Mesendoderm (in vitro differentiated cells): Measurements from ENCODE around the gene SLC2A14.
"Not testable (repeated sequence)": the region's sequence is repeated elsewhere in the genome, so short reads cannot be mapped to it uniquely, and the experiment has no call there.

ENCODE experiments used
- DNase-seq: peaks from one replicate; pipeline ENCODE4 v3.0.0; 2013
- H2AK5ac ChIP-seq: 2 replicates; pipeline ENCODE4 v1.6.1; 2013; ENCODE audit warnings: low read length, inconsistent platforms
- H2BK120ac ChIP-seq: 2 replicates; pipeline ENCODE4 v1.6.1; 2013; ENCODE audit warnings: low read depth, mild to moderate bottlenecking, low read length, moderate library complexity, mixed read lengths
- H2BK15ac ChIP-seq: replicated peaks from 2 replicates; pipeline ENCODE4 v1.6.1; 2013; ENCODE audit warnings: low read depth, mild to moderate bottlenecking, moderate library complexity
- H2BK5ac ChIP-seq: 2 replicates; pipeline ENCODE4 v1.6.1; 2013; ENCODE audit warnings: low read length, inconsistent platforms
- H3K18ac ChIP-seq: 2 replicates; pipeline ENCODE4 v1.6.1; 2013; ENCODE audit warnings: mild to moderate bottlenecking, low read length, mixed read lengths
- H3K23ac ChIP-seq: one replicate; pipeline ENCODE4 v1.6.1; 2013; ENCODE audit warnings: low read length
- H3K27ac ChIP-seq: 2 replicates; pipeline ENCODE4 v1.5.1; 2013; ENCODE audit warnings: low read depth, mild to moderate bottlenecking, inconsistent platforms, low read length, moderate library complexity
- H3K27me3 ChIP-seq: 2 replicates; pipeline ENCODE4 v1.6.1; 2013; ENCODE audit warnings: low read length, control low read depth, mild to moderate bottlenecking, inconsistent platforms; ENCODE audit not compliant: insufficient read depth, poor library complexity
- H3K36me3 ChIP-seq: 2 replicates; pipeline ENCODE4 v1.6.1; 2013; ENCODE audit warnings: low read length, inconsistent platforms; ENCODE audit not compliant: control insufficient read depth, insufficient read depth
- H3K4ac ChIP-seq: one replicate; pipeline ENCODE4 v1.6.1; 2013; ENCODE audit warnings: low read depth, mild to moderate bottlenecking, low read length, moderate library complexity
- H3K4me1 ChIP-seq: 2 replicates; pipeline ENCODE4 v1.6.1; 2013; ENCODE audit warnings: low read depth, low read length, inconsistent platforms; ENCODE audit not compliant: control insufficient read depth
- H3K4me2 ChIP-seq: 2 replicates; pipeline ENCODE4 v1.6.1; 2013; ENCODE audit warnings: low read length
- H3K4me3 ChIP-seq: 2 replicates; pipeline ENCODE4 v1.5.1; 2013; ENCODE audit warnings: mild to moderate bottlenecking, low read length
- H3K56ac ChIP-seq: one replicate; pipeline ENCODE4 v1.6.1; 2013; ENCODE audit warnings: low read length
- H3K79me1 ChIP-seq: 2 replicates; pipeline ENCODE4 v1.6.1; 2013; ENCODE audit warnings: low read length, inconsistent platforms
- H3K79me2 ChIP-seq: 2 replicates; pipeline ENCODE4 v1.6.1; 2013; ENCODE audit warnings: mild to moderate bottlenecking, low read length; ENCODE audit not compliant: control insufficient read depth, insufficient read depth
- H3K9ac ChIP-seq: 2 replicates; pipeline ENCODE4 v1.6.1; 2013; ENCODE audit warnings: low read length, inconsistent platforms
- H4K5ac ChIP-seq: one replicate; pipeline ENCODE4 v1.6.1; 2013; ENCODE audit warnings: low read length
- H4K8ac ChIP-seq: one replicate; pipeline ENCODE4 v1.6.1; 2013; ENCODE audit warnings: low read depth, mild to moderate bottlenecking, control low read depth, low read length, moderate library complexity
- WGBS: extraction: QIAGEN DNeasy Blood & Tissue Kit; methylation state at CpG from one replicate; pipeline ENCODE4 v1.1.7; 2013; ENCODE audit warnings: low lambda C conversion rate, missing lambda C conversion rate; ENCODE audit not compliant: insufficient coverage; ENCODE audit errors: extremely low coverage; 5-methylcytosine and 5-hydroxymethylcytosine counted together

The SLC2A14 gene

DNA sequence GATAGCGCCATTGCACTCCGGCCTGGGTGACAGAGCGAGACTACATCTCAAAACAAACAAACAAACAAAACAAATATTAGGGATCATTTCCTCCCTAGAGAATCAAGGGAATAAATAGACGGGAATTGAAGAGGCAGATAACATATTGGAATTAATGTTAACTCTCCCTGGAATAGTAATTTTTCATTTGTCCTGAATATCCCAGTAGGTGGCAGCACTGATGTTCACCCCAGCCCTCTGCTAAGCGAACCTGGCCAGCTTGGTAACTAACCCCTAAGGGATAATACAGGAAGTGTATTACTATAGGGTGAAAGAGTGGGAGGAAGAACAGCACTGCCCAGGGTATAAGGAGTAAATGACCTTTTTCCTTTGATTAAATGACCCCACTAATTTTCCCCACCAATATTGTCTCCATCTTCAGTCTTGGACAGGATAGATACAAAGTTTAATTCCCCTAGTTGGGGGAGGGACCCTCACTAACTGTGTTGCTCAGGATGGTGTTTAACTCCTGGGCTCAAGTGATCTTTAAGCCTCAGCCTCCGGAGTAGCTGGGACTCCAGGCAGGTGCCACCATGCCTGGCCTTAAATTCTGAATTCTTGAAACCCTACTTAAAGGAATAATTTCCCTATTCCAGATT lies 40.5 kb downstream of the SLC2A14 start:
- H3K56ac ChIP-seq, result no peak overlapping the region
- H3K4ac ChIP-seq, result no peak overlapping the region
- WGBS, result no CpG with 5 or more reads among the region's 6 CpGs
- no peaks in the 10 kb centered on the region for H3K79me2 ChIP-seq
- H2AK5ac ChIP-seq, result no peak overlapping the region
- no peaks in the 10 kb centered on the region for H3K27me3 ChIP-seq
- DNase-seq, result peak; percentile 82
- H4K8ac ChIP-seq, result no peak overlapping the region
- no peak overlapping the region for H3K4me3 ChIP-seq
- no peak overlapping the region for H3K4me2 ChIP-seq
- peak overlapping the region; percentile 93 for H2BK15ac ChIP-seq
- no peak overlapping the region for H2BK5ac ChIP-seq
- no peak overlapping the region for H3K23ac ChIP-seq
- peak overlapping the region; percentile 5 for H3K18ac ChIP-seq
- H3K36me3 ChIP-seq, result no peaks in the 10 kb centered on the region
- H3K79me1 ChIP-seq, result no peaks in the 10 kb centered on the region
- H3K9ac ChIP-seq, result no peak overlapping the region
- peak overlapping the region; percentile 79 for H2BK120ac ChIP-seq
- no peaks in the 10 kb centered on the region for H3K4me1 ChIP-seq
- H4K5ac ChIP-seq, result no peak overlapping the region
- no peak overlapping the region for H3K27ac ChIP-seq

DNA sequence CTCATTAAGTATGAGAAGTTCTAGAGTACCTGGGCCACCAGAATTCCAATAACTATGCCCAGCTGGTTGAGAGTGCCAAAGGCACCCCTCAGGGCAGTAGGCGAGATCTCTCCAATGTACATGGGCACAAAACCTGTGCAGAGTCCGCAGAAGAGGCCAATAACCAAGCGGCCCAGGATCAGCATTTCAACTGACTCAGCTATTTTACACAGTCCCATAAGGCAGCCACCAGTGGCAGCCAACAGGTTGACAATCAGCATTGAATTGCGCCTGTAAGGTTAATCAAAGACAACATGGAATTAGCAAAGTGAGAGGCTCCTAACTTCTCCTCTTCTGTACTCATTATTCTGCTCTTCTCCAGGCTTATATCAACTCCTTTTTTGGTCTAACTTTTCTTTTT lies 43.0 kb downstream of the SLC2A14 start:
- H3K23ac ChIP-seq, H2BK120ac ChIP-seq, H3K79me1 ChIP-seq, H3K56ac ChIP-seq, H4K5ac ChIP-seq, DNase-seq, H3K4me3 ChIP-seq, H3K9ac ChIP-seq, H2AK5ac ChIP-seq, H3K27ac ChIP-seq, H3K27me3 ChIP-seq, H4K8ac ChIP-seq, H3K4me2 ChIP-seq, H2BK15ac ChIP-seq, H3K79me2 ChIP-seq, H2BK5ac ChIP-seq, H3K18ac ChIP-seq, H3K4me1 ChIP-seq, H3K36me3 ChIP-seq, H3K4ac ChIP-seq: not testable (repeated sequence)
- WGBS, result no CpG with 5 or more reads among the region's 4 CpGs

DNA sequence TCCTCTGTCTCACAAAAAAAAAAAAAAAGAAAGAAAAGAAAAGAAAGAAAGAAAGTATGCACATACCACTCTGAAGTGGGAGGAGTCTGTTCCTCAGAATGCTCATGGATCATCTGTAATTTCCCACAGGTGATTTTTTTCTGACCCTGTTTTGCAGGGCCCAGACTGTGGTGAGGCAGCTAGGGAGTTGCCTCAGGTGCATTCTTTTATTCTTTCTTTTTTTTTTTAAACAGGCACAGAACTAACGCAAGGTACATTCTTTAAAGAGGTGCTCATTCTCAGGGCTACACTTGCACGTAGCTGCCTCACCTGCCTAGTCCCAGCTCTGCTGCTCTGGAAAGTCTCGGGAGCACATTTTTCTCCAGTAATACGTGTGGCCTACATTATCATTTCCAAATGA lies 47.0 kb downstream of the SLC2A14 start:
- not testable (repeated sequence) for H4K8ac ChIP-seq, H3K36me3 ChIP-seq, H3K79me1 ChIP-seq, H3K9ac ChIP-seq, H2AK5ac ChIP-seq, H3K4me3 ChIP-seq, H3K18ac ChIP-seq, H3K27me3 ChIP-seq, H4K5ac ChIP-seq, H3K4ac ChIP-seq, H3K27ac ChIP-seq, H3K4me2 ChIP-seq, H3K23ac ChIP-seq, H2BK15ac ChIP-seq, H3K56ac ChIP-seq, H3K79me2 ChIP-seq, H2BK5ac ChIP-seq, H3K4me1 ChIP-seq, H2BK120ac ChIP-seq
- WGBS, result no CpG with 5 or more reads among the region's 4 CpGs
- DNase-seq, result peak; percentile 61

DNA sequence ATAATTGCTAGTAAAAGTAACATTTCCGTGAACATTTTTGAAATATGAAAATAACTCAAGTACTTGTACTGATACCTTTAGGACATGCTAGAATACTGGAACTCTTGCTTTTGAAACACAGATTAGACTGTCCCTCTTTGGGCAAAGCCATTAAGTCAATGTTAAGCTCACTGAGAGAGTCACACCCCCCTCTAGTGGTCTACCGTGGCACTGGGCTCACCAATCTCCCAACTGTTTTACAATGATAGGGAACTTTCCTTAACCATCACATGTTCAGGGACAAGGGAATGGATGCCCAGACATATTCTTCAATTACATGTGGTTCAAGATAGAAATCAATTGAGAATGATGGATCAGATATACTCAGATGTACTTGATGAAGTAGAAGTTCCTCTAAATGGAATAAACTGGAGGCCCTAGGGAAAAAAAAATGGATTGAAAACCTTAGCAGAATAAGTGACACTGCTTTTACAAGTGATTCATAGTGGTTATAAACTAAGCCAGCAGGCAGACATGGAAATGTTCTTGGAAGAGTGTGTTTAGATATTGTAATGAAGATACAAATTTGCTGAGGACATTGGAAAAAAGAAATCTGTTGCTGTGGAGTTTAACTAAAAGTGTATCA lies 65.7 kb downstream of the SLC2A14 start:
- no peak overlapping the region for H3K23ac ChIP-seq
- no peaks in the 10 kb centered on the region for H3K4me1 ChIP-seq
- H3K27me3 ChIP-seq, result no peaks in the 10 kb centered on the region
- H4K5ac ChIP-seq, result no peak overlapping the region
- no peak overlapping the region for H3K4me3 ChIP-seq
- no peak overlapping the region for H3K56ac ChIP-seq
- no peak overlapping the region for H2BK120ac ChIP-seq
- peak; percentile 87 for DNase-seq
- H3K18ac ChIP-seq, result no peak overlapping the region
- no peaks in the 10 kb centered on the region for H3K79me1 ChIP-seq
- H3K4ac ChIP-seq, result no peak overlapping the region
- no peak overlapping the region for H3K9ac ChIP-seq
- H3K79me2 ChIP-seq, result no peaks in the 10 kb centered on the region
- H2AK5ac ChIP-seq, result no peak overlapping the region
- no peak overlapping the region for H4K8ac ChIP-seq
- H3K4me2 ChIP-seq, result no peak overlapping the region
- H3K27ac ChIP-seq, result no peak overlapping the region
- no CpG with 5 or more reads among the region's 2 CpGs for WGBS
- no peak overlapping the region for H2BK15ac ChIP-seq
- H2BK5ac ChIP-seq, result no peak overlapping the region
- H3K36me3 ChIP-seq, result no peaks in the 10 kb centered on the region

DNA sequence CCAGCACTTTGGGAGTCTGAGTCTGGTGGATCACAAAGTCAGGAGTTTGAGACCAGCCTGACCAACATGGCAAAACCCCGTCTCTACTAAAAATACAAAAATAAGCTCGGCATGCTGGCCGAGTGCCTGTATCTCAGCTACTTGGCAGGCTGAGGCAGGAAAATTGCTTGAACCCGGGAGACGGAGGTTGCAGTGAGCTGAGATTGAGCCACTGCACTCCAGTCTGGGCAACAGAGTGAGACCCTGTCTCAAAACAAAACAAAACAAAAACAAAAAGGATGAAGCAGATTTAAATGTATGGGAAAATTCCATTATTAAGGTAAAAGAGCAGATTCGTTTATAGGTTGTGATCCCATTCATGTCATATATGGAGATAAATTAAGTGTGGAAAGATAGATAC lies 66.4 kb downstream of the SLC2A14 start:
- Histone ChIP-seq H3K4ac (peak overlapping the region; percentile 52), H2BK120ac (peak overlapping the region; percentile 88)
- H3K27ac ChIP-seq, H3K4me3 ChIP-seq, H3K79me2 ChIP-seq, H2AK5ac ChIP-seq, DNase-seq, H4K8ac ChIP-seq, H4K5ac ChIP-seq, H2BK5ac ChIP-seq, H3K36me3 ChIP-seq, H2BK15ac ChIP-seq, H3K4me1 ChIP-seq, H3K27me3 ChIP-seq, H3K79me1 ChIP-seq, H3K4me2 ChIP-seq, H3K18ac ChIP-seq, H3K23ac ChIP-seq, H3K9ac ChIP-seq, H3K56ac ChIP-seq: not testable (repeated sequence)
- WGBS, result no CpG with 5 or more reads among the region's 6 CpGs

DNA sequence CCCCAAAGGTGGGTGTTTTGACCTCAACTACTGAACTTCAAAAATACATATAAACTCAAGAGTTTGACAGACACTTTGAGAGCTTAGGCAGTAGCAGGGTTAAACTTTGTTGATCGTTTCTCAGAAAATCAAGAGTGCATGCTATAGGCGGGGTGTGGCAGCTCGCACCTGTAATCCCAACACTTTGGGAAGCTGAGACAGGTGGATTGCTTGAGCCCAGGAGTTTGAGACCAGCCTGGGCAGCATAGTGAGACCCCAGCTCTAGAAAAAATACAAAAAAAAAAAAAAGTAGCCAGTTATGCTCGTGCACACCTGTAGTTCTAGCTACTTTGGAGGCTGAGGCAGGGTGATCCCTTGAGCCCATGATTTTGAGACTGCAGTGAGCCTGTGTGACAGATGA lies 71.3 kb downstream of the SLC2A14 start:
- H3K56ac ChIP-seq, result no peak overlapping the region

More for the DNA sequence above, 71.3 kb downstream of the SLC2A14 start:
- no peaks in the 10 kb centered on the region for H3K79me1 ChIP-seq
- H3K36me3 ChIP-seq, result no peaks in the 10 kb centered on the region
- H2BK15ac ChIP-seq, result no peak overlapping the region
- peaks cover 1% of the 10 kb centered on the region for H3K4me1 ChIP-seq
- no peaks in the 10 kb centered on the region for H3K27me3 ChIP-seq
- no peak overlapping the region for H3K18ac ChIP-seq
- no peak overlapping the region for H4K8ac ChIP-seq
- no peak overlapping the region for H2AK5ac ChIP-seq
- no peak overlapping the region for H3K4ac ChIP-seq
- H2BK120ac ChIP-seq, result no peak overlapping the region
- H3K9ac ChIP-seq, result no peak overlapping the region
- H2BK5ac ChIP-seq, result no peak overlapping the region
- H3K23ac ChIP-seq, result no peak overlapping the region
- H4K5ac ChIP-seq, result no peak overlapping the region
- H3K4me2 ChIP-seq, result no peak overlapping the region
- no peak for DNase-seq
- no peak overlapping the region for H3K4me3 ChIP-seq
- no CpG with 5 or more reads among the region's 4 CpGs for WGBS
- no peaks in the 10 kb centered on the region for H3K79me2 ChIP-seq
- H3K27ac ChIP-seq, result no peak overlapping the region
